Activated T-helper 2 cell treated with anti-CD3 and anti-CD28 coated beads, Interferon-gamma antibody, Interleukin-2, Interleukin-4, amounts not matched to agents 10 μg/mL and 5 μg/mL and 100 μg/mL, durations not matched to agents 14 hours and 24 hours and 36 hours (primary cell): Measurements from ENCODE around the gene TECTB. TPM values are rescaled to one million over a fixed set of nuclear protein-coding genes. Genes with fewer than 3 reads are reported as not detected.
A peak's percentile ranks its signal among the peaks of the same experiment; 100 is the strongest.

Source experiments
- DNase-seq: peaks from one replicate; pipeline ENCODE4 v3.0.0; 2021; ENCODE audit warnings: low spot score
- H3K27ac Mint-ChIP-seq: one replicate; pipeline ENCODE4 v1.8.0; 2021; ENCODE audit warnings: mixed read lengths
- H3K27me3 Mint-ChIP-seq: one replicate; pipeline ENCODE4 v1.8.0; 2021; ENCODE audit warnings: low read depth, mixed read lengths
- H3K36me3 Mint-ChIP-seq: one replicate; pipeline ENCODE4 v1.8.0; 2021; ENCODE audit warnings: low read depth, mixed read lengths
- H3K4me1 Mint-ChIP-seq: one replicate; pipeline ENCODE4 v1.8.0; 2021; ENCODE audit warnings: low read depth, mixed read lengths
- H3K4me3 Mint-ChIP-seq: one replicate; pipeline ENCODE4 v1.8.0; 2021; ENCODE audit warnings: low read depth, mild to moderate bottlenecking, moderate library complexity, mixed read lengths
- H3K9me3 Mint-ChIP-seq: one replicate; pipeline ENCODE4 v1.8.0; 2021; ENCODE audit warnings: mixed read lengths
- intact Hi-C: fragments of 100-400 bp; cut with micrococcal nuclease; formaldehyde crosslinking; loops from one replicate; pipeline ENCODE4 v1.15.1; 2023
- total RNA-seq: library from RNA; stranded (reverse); gene quantifications from 2 replicates; pipeline ENCODE4 v1.2.3, GENCODE V29; 2022

Gene TECTB
- total RNA-seq, 1 donor from 2014 or later, result not detected

GRCh38 chr10:112302335-112302734 lies 19.1 kb downstream of the TECTB start:
- H3K4me1 Mint-ChIP-seq, result no peaks in the 10 kb centered on the region
- no peaks in the 10 kb centered on the region for H3K36me3 Mint-ChIP-seq
- intact Hi-C loops, result no loop called here
- DNase-seq, result no peak
- no peak overlapping the region for H3K4me3 Mint-ChIP-seq
- peaks cover 6% of the 10 kb centered on the region for H3K27me3 Mint-ChIP-seq
- no peak overlapping the region for H3K27ac Mint-ChIP-seq
- H3K9me3 Mint-ChIP-seq, result no peaks in the 10 kb centered on the region

DNA sequence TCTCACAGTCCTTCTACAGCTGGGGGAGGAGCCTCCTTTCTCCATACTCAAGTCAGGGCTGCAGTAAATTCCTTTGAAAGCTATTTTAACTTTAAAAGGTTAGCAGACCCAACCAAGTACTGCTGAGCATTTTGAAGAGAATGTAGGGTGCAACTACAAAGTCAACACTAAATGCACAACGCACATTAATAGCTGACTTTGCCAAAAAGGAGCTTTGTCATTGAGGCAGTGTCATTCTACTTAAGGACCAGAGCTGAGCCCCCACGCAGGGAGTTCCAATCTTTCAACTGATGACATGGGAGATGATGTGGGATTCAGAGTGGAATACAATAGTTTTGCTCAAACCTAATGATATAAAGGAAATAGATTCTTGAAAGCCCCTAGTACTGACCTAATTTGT lies 20.3 kb downstream of the TECTB start:
- intact Hi-C loops, result no loop called here
- H3K36me3 Mint-ChIP-seq, result no peaks in the 10 kb centered on the region
- no peaks in the 10 kb centered on the region for H3K9me3 Mint-ChIP-seq
- H3K4me1 Mint-ChIP-seq, result no peaks in the 10 kb centered on the region
- H3K27me3 Mint-ChIP-seq, result peaks cover 10% of the 10 kb centered on the region
- no peak for DNase-seq
- H3K27ac Mint-ChIP-seq, result no peak overlapping the region
- no peak overlapping the region for H3K4me3 Mint-ChIP-seq

DNA sequence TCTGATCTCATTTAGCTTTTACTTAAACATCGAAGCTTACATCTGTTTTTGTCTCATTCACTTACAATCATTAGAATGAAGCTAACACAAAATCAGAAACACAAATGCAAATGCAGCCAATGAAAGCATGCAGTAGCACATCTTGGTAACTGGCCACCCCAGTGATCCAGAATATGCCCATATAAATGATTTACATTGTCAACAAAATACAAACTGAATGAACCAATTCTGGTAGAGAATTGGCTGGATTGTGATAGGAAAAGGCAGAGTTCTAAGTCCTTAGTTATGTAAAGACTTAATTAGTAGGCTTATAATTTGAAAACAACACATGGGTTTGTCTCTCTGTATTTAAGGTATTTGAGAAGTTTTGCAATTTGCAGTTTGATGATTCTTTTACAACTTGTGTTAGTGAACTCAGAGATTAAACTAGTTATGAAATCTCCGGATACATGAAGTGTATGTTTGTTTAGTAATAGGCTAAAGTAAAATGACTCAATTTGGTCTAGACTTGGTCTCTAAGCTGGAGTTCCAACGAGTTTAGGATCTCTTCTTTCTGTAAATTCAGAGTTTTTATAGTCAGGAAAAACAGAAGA lies 21.2 kb downstream of the TECTB start:
- Mint-ChIP-seq H3K27ac (no peak overlapping the region), H3K27me3 (peaks cover 10% of the 10 kb centered on the region), H3K4me3 (no peak overlapping the region), H3K9me3 (no peaks in the 10 kb centered on the region), H3K36me3 (no peaks in the 10 kb centered on the region), H3K4me1 (no peaks in the 10 kb centered on the region)
- intact Hi-C loops, result no loop called here
- DNase-seq, result no peak

- Mint-ChIP-seq H3K4me3 (no peak overlapping the region), H3K36me3 (no peaks in the 10 kb centered on the region), H3K9me3 (no peaks in the 10 kb centered on the region), H3K4me1 (peaks cover 2% of the 10 kb centered on the region), H3K27me3 (peaks cover 14% of the 10 kb centered on the region), H3K27ac (no peak overlapping the region)
- peak; percentile 10 for DNase-seq
- intact Hi-C loops, result no loop called here
Measured at GRCh38 chr10:112307358-112308124, 24.3 kb downstream of the TECTB start.

DNA sequence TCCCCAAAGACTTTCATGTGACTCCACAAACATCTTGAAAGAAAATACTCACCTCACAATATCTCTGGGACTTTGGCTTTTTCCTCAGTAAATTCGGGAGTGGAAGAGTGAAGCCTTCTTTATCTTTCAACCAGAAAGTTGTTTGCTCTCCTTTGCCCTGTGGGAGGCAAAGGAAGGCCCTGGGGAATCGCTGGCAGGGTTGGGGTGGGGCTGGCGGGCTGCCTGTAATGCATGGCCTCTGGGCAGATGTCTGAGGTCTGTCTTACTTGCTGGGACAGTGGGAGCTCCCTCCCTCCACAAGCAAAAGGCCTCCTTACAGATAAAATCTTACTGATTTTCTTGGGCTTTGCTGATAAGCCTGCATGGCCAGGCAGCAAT lies 24.9 kb downstream of the TECTB start:
- Mint-ChIP-seq H3K36me3 (no peaks in the 10 kb centered on the region), H3K27me3 (peaks cover 17% of the 10 kb centered on the region), H3K9me3 (no peaks in the 10 kb centered on the region), H3K4me3 (no peak overlapping the region), H3K27ac (no peak overlapping the region), H3K4me1 (peaks cover 2% of the 10 kb centered on the region)
- DNase-seq, result no peak
- intact Hi-C loops, result no loop called here

GRCh38 chr10:112311481-112311880 lies 28.3 kb downstream of the TECTB start:
- intact Hi-C loops, result loop anchor here (10.0 kb wide), 1 partner anchor 177 kb away; no protein-coding TSS in a partner anchor
- Mint-ChIP-seq H3K9me3 (no peaks in the 10 kb centered on the region), H3K27ac (no peak overlapping the region), H3K4me3 (no peak overlapping the region), H3K36me3 (no peaks in the 10 kb centered on the region), H3K27me3 (peaks cover 26% of the 10 kb centered on the region), H3K4me1 (peaks cover 5% of the 10 kb centered on the region)
- no peak for DNase-seq

GRCh38 chr10:112313234-112313633 lies 30.0 kb downstream of the TECTB start:
- H3K9me3 Mint-ChIP-seq, result no peaks in the 10 kb centered on the region
- no peaks in the 10 kb centered on the region for H3K36me3 Mint-ChIP-seq
- no peak for DNase-seq
- H3K27me3 Mint-ChIP-seq, result peaks cover 28% of the 10 kb centered on the region
- H3K4me3 Mint-ChIP-seq, result no peak overlapping the region
- intact Hi-C loops, result loop anchor here (10.0 kb wide), 1 partner anchor 178 kb away; no protein-coding TSS in a partner anchor
- peaks cover 5% of the 10 kb centered on the region for H3K4me1 Mint-ChIP-seq
- no peak overlapping the region for H3K27ac Mint-ChIP-seq

GRCh38 chr10:112313911-112314310 lies 30.7 kb downstream of the TECTB start:
- Mint-ChIP-seq H3K36me3 (no peaks in the 10 kb centered on the region), H3K27ac (no peak overlapping the region), H3K4me3 (no peak overlapping the region), H3K27me3 (peaks cover 30% of the 10 kb centered on the region), H3K9me3 (no peaks in the 10 kb centered on the region), H3K4me1 (peaks cover 5% of the 10 kb centered on the region)
- intact Hi-C loops, result loop anchor here (2.0 to 10.0 kb wide), 2 partner anchors 121 to 179 kb away; no protein-coding TSS in a partner anchor
- no peak for DNase-seq

- intact Hi-C loops, result loop anchor here (2.0 to 10.0 kb wide), 2 partner anchors 120 to 180 kb away; no protein-coding TSS in a partner anchor
Measured at GRCh38 chr10:112314822-112315474, 31.7 kb downstream of the TECTB start.

DNA sequence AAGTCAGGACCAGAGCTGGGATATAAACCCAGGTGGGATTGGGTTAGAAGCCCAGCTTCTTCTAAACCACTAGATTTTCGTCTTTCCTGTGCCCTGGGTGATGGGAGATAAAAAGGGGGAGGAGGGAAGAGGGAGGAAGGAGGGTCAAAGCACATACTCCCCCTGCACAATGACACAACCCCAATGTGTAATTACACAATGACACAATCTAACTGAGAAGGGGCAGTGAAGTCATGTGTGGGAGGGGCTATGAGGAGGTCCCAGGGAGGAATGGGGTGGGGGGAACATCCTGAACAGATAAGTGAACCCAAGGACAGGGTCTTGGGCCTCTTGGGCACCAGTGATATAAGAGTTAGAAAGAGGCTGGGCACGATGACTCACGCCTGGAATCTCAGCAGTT lies 44.5 kb downstream of the TECTB start:
- Mint-ChIP-seq H3K27ac (no peak overlapping the region), H3K9me3 (no peaks in the 10 kb centered on the region), H3K4me1 (peaks cover 19% of the 10 kb centered on the region), H3K27me3 (peaks cover 6% of the 10 kb centered on the region), H3K4me3 (no peak overlapping the region), H3K36me3 (no peaks in the 10 kb centered on the region)
- DNase-seq, result no peak
- intact Hi-C loops, result no loop called here

More at GRCh38 chr10:112314822-112315474, 31.7 kb downstream of the TECTB start:
- Mint-ChIP-seq H3K36me3 (no peaks in the 10 kb centered on the region), H3K9me3 (no peaks in the 10 kb centered on the region), H3K27me3 (peaks cover 36% of the 10 kb centered on the region), H3K4me1 (peaks cover 5% of the 10 kb centered on the region), H3K4me3 (no peak overlapping the region), H3K27ac (no peak overlapping the region)
- peak; percentile 48 for DNase-seq

DNA sequence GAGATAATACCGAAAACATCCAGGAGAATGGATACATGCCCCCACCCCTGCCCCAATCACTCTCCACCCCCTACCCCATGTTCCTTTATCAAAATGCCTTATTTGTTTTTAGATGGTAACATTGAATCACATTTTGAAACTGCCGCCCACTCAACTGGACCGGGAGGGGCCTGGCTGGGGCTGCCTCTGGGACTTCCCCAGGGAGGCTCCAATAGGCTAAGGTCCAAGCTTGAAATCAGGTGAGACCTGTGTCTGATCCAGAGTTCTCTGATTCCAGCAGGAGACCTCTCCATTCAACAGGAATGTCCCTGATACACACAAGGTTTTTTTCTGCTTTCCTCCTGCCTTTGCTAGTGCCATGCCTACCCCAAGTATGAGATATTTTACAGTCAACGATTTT lies 47.0 kb downstream of the TECTB start:
- Mint-ChIP-seq H3K27me3 (peaks cover 5% of the 10 kb centered on the region), H3K9me3 (no peaks in the 10 kb centered on the region), H3K27ac (no peak overlapping the region), H3K4me1 (peaks cover 23% of the 10 kb centered on the region), H3K4me3 (no peak overlapping the region), H3K36me3 (no peaks in the 10 kb centered on the region)
- intact Hi-C loops, result loop anchor here (5.0 kb wide), 1 partner anchor 47 kb away; no protein-coding TSS in a partner anchor
- DNase-seq, result no peak

- intact Hi-C loops, result loop anchor here (5.0 kb wide), 1 partner anchor 47 kb away; no protein-coding TSS in a partner anchor
- Mint-ChIP-seq H3K27me3 (peaks cover 5% of the 10 kb centered on the region), H3K27ac (no peak overlapping the region), H3K36me3 (no peaks in the 10 kb centered on the region), H3K4me3 (no peak overlapping the region), H3K4me1 (peaks cover 23% of the 10 kb centered on the region), H3K9me3 (no peaks in the 10 kb centered on the region)
- DNase-seq, result no peak
Measured at GRCh38 chr10:112330607-112331160, 47.5 kb downstream of the TECTB start.
